Mucosa of descending colon (tissue), 3 donors: ENCODE measurements around the gene IFNL1. TPM values are rescaled to one million over a fixed set of nuclear protein-coding genes. Genes with fewer than 3 reads are reported as not detected.

Experiments used
- ATAC-seq: fragments of 200-7000 bp; cut with Tn5 transposase; one replicate; pipeline ENCODE4 v1.9.1; 2020; ENCODE audit warnings: mild to moderate bottlenecking, moderate library complexity
- DNase-seq, 3 donors: peaks; one replicate each; pipeline ENCODE4 v3.0.0-alpha.2; 2020
- H3K36me3 ChIP-seq: fragments of 200-600 bp; one replicate; pipeline ENCODE4 v1.8.0; 2021; ENCODE audit warnings: low read depth, mild to moderate bottlenecking
- H3K4me1 ChIP-seq: fragments of 200-600 bp; one replicate; pipeline ENCODE4 v1.8.0; 2021; ENCODE audit warnings: low read depth, mild to moderate bottlenecking
- H3K4me3 ChIP-seq: fragments of 200-600 bp; one replicate; pipeline ENCODE4 v1.8.0; 2021; ENCODE audit warnings: mild to moderate bottlenecking
- H3K9me3 ChIP-seq: fragments of 200-600 bp; one replicate; pipeline ENCODE4 v1.8.0; 2021; ENCODE audit warnings: mild to moderate bottlenecking
- CTCF ChIP-seq: fragments of 200-600 bp; IDR thresholded peaks from one replicate; pipeline ENCODE4 v1.8.0; 2022; ENCODE audit warnings: antibody characterized with exemption, mild to moderate bottlenecking
- intact Hi-C, 2 donors: fragments of 100-400 bp; cut with DNase I in 1 of 2; cut with micrococcal nuclease in 1 of 2; formaldehyde crosslinking; loops; one replicate each; pipeline versions ENCODE4 v1.11.0 to v1.11.1; 2022; cut with DNase I, micrococcal nuclease
- total RNA-seq, 3 donors: library from RNA; stranded (reverse); fragmentation: NEBNext Ultra II Directional in 2 of 3; extraction: Animal tissue kit (Norgen Biotek cat#: 25700) in 2 of 3; gene quantifications; one replicate each; pipeline versions ENCODE4 v1.2.1 to v1.2.4, GENCODE V29; 2021 to 2023
- donor health status: DM: no; HTN: no; CAD: no; lungs with moderate emphysema.
- donor health status: DM: no; HTN: no; CAD: no.
- donor health status: DM: no; HTN: yes; CAD: no.

Gene IFNL1
- total RNA-seq, 3 donors from 2014 or later, result not detected

DNA sequence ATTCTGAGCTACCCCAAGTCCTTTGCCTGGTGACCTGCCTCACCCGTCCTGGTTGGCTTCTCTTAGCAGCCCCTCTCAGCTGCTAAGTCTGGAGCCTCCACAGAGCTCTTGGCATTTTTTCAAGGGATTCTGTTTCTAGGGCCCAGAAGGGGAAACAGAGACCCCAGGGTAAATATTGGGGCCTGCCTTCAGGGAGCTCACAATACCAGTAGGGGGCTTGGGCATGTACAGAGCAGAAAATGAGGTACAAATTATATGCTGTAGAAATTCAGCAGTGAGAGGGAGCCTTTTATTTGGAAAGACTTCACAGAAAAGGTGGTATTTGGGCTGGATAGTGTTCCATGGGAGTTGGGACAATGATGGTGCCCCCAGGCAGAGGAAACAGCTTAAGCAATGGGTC, 49.7 kb downstream of the IFNL1 start:
- intact Hi-C loops, result no loop called here
- no peaks in the 10 kb centered on the region for H3K9me3 ChIP-seq
- TF ChIP-seq CTCF, result no peak
- DNase-seq (no peak), ATAC-seq (no peak)
- H3K36me3 ChIP-seq, result no peaks in the 10 kb centered on the region
- H3K4me3 ChIP-seq, result no peak overlapping the region
- peaks cover 14% of the 10 kb centered on the region for H3K4me1 ChIP-seq

GRCh38 chr19:39347332-39348164, 51.3 kb downstream of the IFNL1 start:
- no peaks in the 10 kb centered on the region for H3K9me3 ChIP-seq
- no peak overlapping the region for H3K4me3 ChIP-seq
- intact Hi-C loops, result no loop called here
- peaks cover 14% of the 10 kb centered on the region for H3K4me1 ChIP-seq
- ATAC-seq (no peak), DNase-seq (no peak)
- TF ChIP-seq CTCF, result no peak
- no peaks in the 10 kb centered on the region for H3K36me3 ChIP-seq

Other genes starting within 250 kb of the IFNL1 start
- gene ACP7, start 212.0 kb upstream of the IFNL1 start, total RNA-seq, result not detected
- 100 to 1,000 TPM in 1 of 3 donors, 10 to 100 TPM in 2; 54.4 to 116 (median 76.5) TPM for gene PAK4, start 170.6 kb upstream of the IFNL1 start, total RNA-seq
- under 1 TPM in 1 of 3 donors, not detected in 2; 0.14 TPM for gene NCCRP1, start 99.4 kb upstream of the IFNL1 start, total RNA-seq
- not detected for gene SYCN, start 92.1 kb upstream of the IFNL1 start, total RNA-seq
- not detected for gene IFNL3, start 51.4 kb upstream of the IFNL1 start, total RNA-seq
- not detected for gene IFNL4, start 47.6 kb upstream of the IFNL1 start, total RNA-seq
- not detected for gene IFNL2, start 28.0 kb upstream of the IFNL1 start, total RNA-seq
- 1 to 10 TPM in 1 of 3 donors, under 1 TPM in 2; 0.34 to 2.3 (median 0.52) TPM for gene LRFN1, start 24.5 kb downstream of the IFNL1 start, total RNA-seq
- 10 to 100 TPM; 10.3 to 23.8 (median 14.1) TPM for gene GMFG, start 39.6 kb downstream of the IFNL1 start, total RNA-seq
- 10 to 100 TPM; 55.1 to 91.5 (median 67.4) TPM for gene SAMD4B, start 46.0 kb downstream of the IFNL1 start, total RNA-seq
- gene PAF1, start 94.7 kb downstream of the IFNL1 start, total RNA-seq, result 10 to 100 TPM; 28.1 to 44.8 (median 32.3) TPM
- gene MED29, start 95.0 kb downstream of the IFNL1 start, total RNA-seq, result 10 to 100 TPM; 28.4 to 31.2 (median 28.8) TPM
- 100 to 1,000 TPM; 200 to 236 (median 235) TPM for gene ZFP36, start 110.4 kb downstream of the IFNL1 start, total RNA-seq
- 10 to 100 TPM in 2 of 3 donors, 1 to 10 TPM in 1; 6.5 to 26.7 (median 17.9) TPM for gene PLEKHG2, start 116.3 kb downstream of the IFNL1 start, total RNA-seq
- 1,000 to 10,000 TPM; 1,270 to 1,804 (median 1,507) TPM for gene RPS16, start 139.5 kb downstream of the IFNL1 start, total RNA-seq
- 100 to 1,000 TPM; 101 to 122 (median 102) TPM for gene SUPT5H, start 149.2 kb downstream of the IFNL1 start, total RNA-seq
- gene TIMM50, start 184.4 kb downstream of the IFNL1 start, total RNA-seq, result 10 to 100 TPM; 52.6 to 57.9 (median 57.7) TPM
- gene DLL3, start 202.5 kb downstream of the IFNL1 start, total RNA-seq, result not detected
- gene SELENOV, start 218.7 kb downstream of the IFNL1 start, total RNA-seq, result not detected
- 1 to 10 TPM in 1 of 3 donors, under 1 TPM in 2; 0.20 to 4.2 (median 0.72) TPM for gene EID2B, start 236.4 kb downstream of the IFNL1 start, total RNA-seq
- gene EID2, start 243.8 kb downstream of the IFNL1 start, total RNA-seq, result 10 to 100 TPM in 1 of 3 donors, 1 to 10 TPM in 2; 7.0 to 14.7 (median 9.6) TPM